Smooth muscle cell (in vitro differentiated cells): ENCODE measurements around the gene NFIL3. TPM values are rescaled to one million over a fixed set of nuclear protein-coding genes. Genes with fewer than 3 reads are reported as not detected.

ENCODE experiments used
- DNase-seq: peaks from one replicate; lab custom pipeline; 2025; ENCODE audit not compliant: unreplicated experiment; lab: John Stamatoyannopoulos, UW
- H2AFZ ChIP-seq: fragments of 200-600 bp; sonication (generic); 2 replicates; pipeline ENCODE4 v1.6.0; 2016; ENCODE audit warnings: antibody characterized with exemption, low read depth, mild to moderate bottlenecking
- H3F3A ChIP-seq: fragments of 200-600 bp; sonication (generic); 2 replicates; pipeline ENCODE4 v1.6.0; 2017; ENCODE audit warnings: antibody characterized with exemption, low read depth
- H3K27ac ChIP-seq: fragments of 200-600 bp; sonication (generic); 2 replicates; pipeline ENCODE4 v1.5.1; 2016; ENCODE audit warnings: low read depth, mild to moderate bottlenecking
- H3K27me3 ChIP-seq: fragments of 200-600 bp; sonication (generic); 2 replicates; pipeline ENCODE4 v1.6.1; 2016; ENCODE audit warnings: low read depth, mild to moderate bottlenecking
- H3K36me3 ChIP-seq: fragments of 200-600 bp; sonication (generic); 2 replicates; pipeline ENCODE4 v1.5.1; 2016; ENCODE audit warnings: low read depth
- H3K4me1 ChIP-seq: fragments of 200-600 bp; sonication (generic); 2 replicates; pipeline ENCODE4 v1.5.1; 2016; ENCODE audit warnings: low read depth
- H3K4me2 ChIP-seq: fragments of 200-600 bp; sonication (generic); 2 replicates; pipeline ENCODE4 v1.6.0; 2016; ENCODE audit warnings: mild to moderate bottlenecking
- H3K4me3 ChIP-seq: fragments of 200-600 bp; sonication (generic); 2 replicates; pipeline ENCODE4 v1.5.1; 2016; ENCODE audit warnings: mild to moderate bottlenecking
- H3K79me2 ChIP-seq: fragments of 200-600 bp; sonication (generic); 2 replicates; pipeline ENCODE4 v1.6.0; 2016; ENCODE audit warnings: low read depth, mild to moderate bottlenecking
- H3K9ac ChIP-seq: fragments of 200-600 bp; sonication (generic); 2 replicates; pipeline ENCODE4 v1.6.0; 2016; ENCODE audit warnings: low read depth
- H3K9me3 ChIP-seq: fragments of 200-600 bp; sonication (generic); replicated peaks from 2 replicates; pipeline ENCODE4 v1.5.1; 2016; ENCODE audit warnings: low read depth
- H4K20me1 ChIP-seq: fragments of 200-600 bp; sonication (generic); 2 replicates; pipeline ENCODE4 v1.6.0; 2016; ENCODE audit warnings: low read depth
- WGBS: methylation state at CpG from one replicate; pipeline ENCODE4 v1.1.7; 2016; ENCODE audit warnings: low lambda C conversion rate; 5-methylcytosine and 5-hydroxymethylcytosine counted together
- polyA plus RNA-seq: library from polyadenylated mRNA; unstranded; fragments of >200 nt; fragmentation: Nextera tagmentation; extraction: Ambion mirVana; gene quantifications from 2 replicates; pipeline ENCODE4 v1.2.1, GENCODE V29; 2016
- total RNA-seq: library from RNA; depleted of rRNA; stranded (reverse); fragments of >200 nt; gene quantifications from 2 replicates; pipeline ENCODE4 v1.2.3, GENCODE V29; 2014
- TF ChIP-seq, protein P1 (sequence below): fragments of 200-600 bp; sonication (generic); IDR thresholded peaks from 2 replicates; pipeline ENCODE4 v1.5.1; 2017; ENCODE audit warnings: borderline replicate concordance, mild to moderate bottlenecking, antibody characterized with exemption; ENCODE audit not compliant: insufficient read depth, poor library complexity, severe bottlenecking

Gene NFIL3
- total and polyA plus RNA-seq, 2 experiments from 2014 or later = 36.4 to 60.7 TPM

DNA sequence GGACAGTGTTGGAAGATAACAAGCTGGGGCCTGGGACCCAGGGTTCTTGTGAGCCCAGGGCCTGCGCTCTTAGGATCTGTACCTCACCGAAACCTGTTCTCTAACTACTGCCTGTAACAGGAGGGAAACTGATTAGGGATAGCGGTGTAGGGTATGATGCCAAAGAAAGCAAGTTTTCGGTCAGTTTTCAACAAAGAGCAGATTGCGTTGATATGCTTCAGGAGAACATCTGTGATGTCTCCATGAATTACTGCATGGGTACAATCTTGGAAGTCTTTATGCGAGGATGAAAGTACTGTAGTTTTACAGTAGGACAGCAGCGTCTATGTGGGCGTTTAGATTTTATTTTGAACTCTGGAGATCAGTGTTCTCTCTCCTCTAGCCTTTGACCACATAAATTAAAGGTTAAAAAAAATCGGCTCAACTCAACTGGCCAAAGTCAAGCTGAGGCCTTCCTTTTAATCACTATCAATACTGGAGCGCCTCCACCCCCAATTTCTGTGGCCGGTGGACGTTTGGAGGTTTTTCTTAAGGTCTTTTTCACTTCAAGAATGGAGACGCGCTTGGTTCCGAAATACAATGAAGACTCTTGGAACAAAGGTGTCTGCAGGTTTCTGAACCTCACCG lies 3.0 kb downstream of the NFIL3 start:
- Histone ChIP-seq H3F3A (peaks cover 14% of the 10 kb centered on the region), H3K79me2 (peaks cover 73% of the 10 kb centered on the region), H2AFZ (no peak overlapping the region), H3K9me3 (no peaks in the 10 kb centered on the region), H3K4me3 (peak overlapping the region; percentile 95), H4K20me1 (peaks cover 75% of the 10 kb centered on the region), H3K36me3 (no peaks in the 10 kb centered on the region), H3K27me3 (no peaks in the 10 kb centered on the region), H3K9ac (peak overlapping the region; percentile 99), H3K4me2 (peak overlapping the region; percentile 92), H3K4me1 (peaks cover 20% of the 10 kb centered on the region), H3K27ac (peak overlapping the region; percentile 96)
- DNase-seq = no peak
- 34% methylated on average over 16 of the region's 16 CpGs for WGBS
- TF ChIP-seq, protein P1, sequence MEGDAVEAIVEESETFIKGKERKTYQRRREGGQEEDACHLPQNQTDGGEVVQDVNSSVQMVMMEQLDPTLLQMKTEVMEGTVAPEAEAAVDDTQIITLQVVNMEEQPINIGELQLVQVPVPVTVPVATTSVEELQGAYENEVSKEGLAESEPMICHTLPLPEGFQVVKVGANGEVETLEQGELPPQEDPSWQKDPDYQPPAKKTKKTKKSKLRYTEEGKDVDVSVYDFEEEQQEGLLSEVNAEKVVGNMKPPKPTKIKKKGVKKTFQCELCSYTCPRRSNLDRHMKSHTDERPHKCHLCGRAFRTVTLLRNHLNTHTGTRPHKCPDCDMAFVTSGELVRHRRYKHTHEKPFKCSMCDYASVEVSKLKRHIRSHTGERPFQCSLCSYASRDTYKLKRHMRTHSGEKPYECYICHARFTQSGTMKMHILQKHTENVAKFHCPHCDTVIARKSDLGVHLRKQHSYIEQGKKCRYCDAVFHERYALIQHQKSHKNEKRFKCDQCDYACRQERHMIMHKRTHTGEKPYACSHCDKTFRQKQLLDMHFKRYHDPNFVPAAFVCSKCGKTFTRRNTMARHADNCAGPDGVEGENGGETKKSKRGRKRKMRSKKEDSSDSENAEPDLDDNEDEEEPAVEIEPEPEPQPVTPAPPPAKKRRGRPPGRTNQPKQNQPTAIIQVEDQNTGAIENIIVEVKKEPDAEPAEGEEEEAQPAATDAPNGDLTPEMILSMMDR = no peak

DNA sequence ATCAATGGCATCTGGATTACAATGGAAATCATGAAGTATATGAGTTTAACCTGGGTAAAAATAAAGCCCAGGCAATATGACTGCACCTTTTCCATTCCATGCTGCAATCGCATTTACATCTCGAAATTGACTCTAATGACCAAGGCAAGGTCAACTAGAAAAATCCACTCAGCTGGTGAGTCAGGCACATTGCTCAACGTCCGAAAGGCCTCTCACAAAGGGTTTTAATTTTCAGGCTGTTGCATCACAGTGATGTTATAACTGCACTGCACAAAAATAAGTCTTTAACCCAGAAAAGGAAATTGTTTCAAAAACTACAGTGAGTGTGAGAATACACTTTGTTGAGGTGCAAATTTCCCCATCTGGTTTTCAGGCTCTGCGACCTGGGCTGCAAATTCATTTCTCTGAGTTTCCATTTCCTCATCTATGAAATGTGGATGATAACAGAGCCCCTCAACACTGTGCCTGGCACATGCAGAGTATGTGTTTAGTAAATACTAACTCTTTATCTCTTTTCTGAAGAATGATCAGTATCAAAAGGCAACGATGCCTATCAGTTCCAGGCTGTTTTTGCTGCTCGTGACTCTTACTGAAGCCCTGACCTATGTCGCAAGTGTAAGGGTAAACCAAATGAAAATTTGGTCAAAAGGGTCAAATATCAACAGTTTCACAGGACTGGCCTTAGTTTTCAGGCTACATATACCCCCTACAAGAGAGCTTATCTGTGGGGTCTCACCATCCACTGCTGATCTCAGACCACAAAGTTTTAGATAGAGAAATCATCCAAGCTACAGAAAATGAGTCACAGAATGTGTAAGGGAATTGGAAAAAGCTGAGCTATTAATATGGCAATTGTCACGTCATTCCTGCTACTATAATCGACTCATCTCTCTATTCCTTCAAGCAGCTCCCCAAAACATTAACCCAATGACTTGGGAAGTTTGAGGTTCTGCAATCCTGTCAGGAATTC lies 4.1 kb downstream of the NFIL3 start:
- peaks cover 84% of the 10 kb centered on the region for H3K79me2 ChIP-seq
- H4K20me1 ChIP-seq = peaks cover 86% of the 10 kb centered on the region
- H3K4me2 ChIP-seq = peak overlapping the region; percentile 92
- H3F3A ChIP-seq = peaks cover 14% of the 10 kb centered on the region
- H3K9ac ChIP-seq = peak overlapping the region; percentile 99
- H3K27me3 ChIP-seq = no peaks in the 10 kb centered on the region
- no peaks in the 10 kb centered on the region for H3K9me3 ChIP-seq
- H3K36me3 ChIP-seq = no peaks in the 10 kb centered on the region
- H3K4me3 ChIP-seq = peak overlapping the region; percentile 95
- H2AFZ ChIP-seq = no peak overlapping the region
- WGBS = 21% methylated on average over 10 of the region's 10 CpGs
- DNase-seq = no peak
- peak overlapping the region; percentile 96 for H3K27ac ChIP-seq
- peaks cover 20% of the 10 kb centered on the region for H3K4me1 ChIP-seq
- TF ChIP-seq, protein P1 = no peak

DNA sequence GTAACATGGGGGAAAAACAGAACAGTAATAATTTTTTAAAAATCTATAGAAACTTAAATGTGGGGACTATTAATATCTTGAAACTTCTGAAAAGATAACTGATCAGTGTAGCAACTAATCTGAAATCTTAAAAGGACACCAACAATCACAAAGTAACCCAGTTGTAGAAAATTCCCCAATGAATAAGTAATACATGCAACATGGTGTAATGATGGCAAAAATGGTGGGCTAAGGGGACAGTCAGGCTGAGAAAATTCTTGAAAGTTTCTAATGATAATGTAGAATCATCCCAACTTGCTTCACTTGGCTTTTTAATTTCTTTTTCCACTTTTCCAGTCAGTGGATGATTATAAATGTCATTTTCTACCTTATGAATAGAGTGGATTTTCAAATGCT lies 5.4 kb downstream of the NFIL3 start:
- no peak overlapping the region for H3K4me3 ChIP-seq
- H3K9ac ChIP-seq = no peak overlapping the region
- no peak for DNase-seq
- H3F3A ChIP-seq = peaks cover 18% of the 10 kb centered on the region
- H3K4me2 ChIP-seq = peak overlapping the region; percentile 92
- H3K27me3 ChIP-seq = no peaks in the 10 kb centered on the region
- peak overlapping the region; percentile 96 for H3K27ac ChIP-seq
- H4K20me1 ChIP-seq = peaks cover 99% of the 10 kb centered on the region
- H2AFZ ChIP-seq = no peak overlapping the region
- no peaks in the 10 kb centered on the region for H3K36me3 ChIP-seq
- TF ChIP-seq, protein P1 = no peak
- peaks cover 20% of the 10 kb centered on the region for H3K4me1 ChIP-seq
- H3K79me2 ChIP-seq = peaks cover 97% of the 10 kb centered on the region
- H3K9me3 ChIP-seq = no peaks in the 10 kb centered on the region
